ENCODE results near the gene MAPKAP1.

Gene MAPKAP1

GRCh38 chr9:125515281-125515680, 191.7 kb downstream of the MAPKAP1 start:
- DNase-seq: no peak

- no peak for DNase-seq
These were observed 192.5 kb downstream of the MAPKAP1 start for GRCh38 chr9:125514468-125514867.

DNA sequence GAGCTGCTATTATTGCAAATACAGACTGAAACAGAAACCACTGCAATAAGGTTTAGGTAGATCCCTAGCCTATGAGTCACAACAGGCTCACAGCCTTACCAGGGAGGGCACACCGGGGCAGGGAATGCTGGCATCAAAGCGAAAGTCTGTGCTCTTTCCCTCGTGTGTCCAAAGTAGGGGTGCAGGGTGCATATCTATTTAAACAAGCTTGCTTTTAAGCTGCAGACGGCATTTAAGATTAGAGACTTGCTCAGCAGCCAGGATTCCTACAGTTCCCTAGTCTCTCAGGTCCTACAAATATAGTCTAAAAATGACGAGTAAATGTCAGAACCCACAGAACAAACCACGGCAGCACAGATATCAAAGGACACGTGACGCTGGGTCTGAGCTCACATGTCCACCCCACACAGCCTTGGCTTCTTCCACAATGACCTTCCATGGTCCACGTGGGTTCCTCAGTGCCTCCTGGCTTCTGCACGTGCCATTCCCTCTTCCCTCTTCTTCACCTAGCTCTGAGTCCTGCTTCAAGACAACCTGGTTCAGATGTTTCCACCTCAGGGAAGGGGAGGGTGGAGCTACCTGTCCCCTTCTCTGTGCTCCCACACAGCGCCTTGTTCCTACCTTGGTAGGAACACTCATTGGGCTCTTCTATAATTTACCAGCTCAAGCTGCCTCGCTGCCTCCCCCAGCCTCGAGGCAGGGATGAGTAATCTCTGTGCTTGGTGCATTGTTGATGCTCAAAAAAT, 193.2 kb downstream of the MAPKAP1 start:
- DNase-seq: peak in 1 of 58 donors; percentile 37

DNA sequence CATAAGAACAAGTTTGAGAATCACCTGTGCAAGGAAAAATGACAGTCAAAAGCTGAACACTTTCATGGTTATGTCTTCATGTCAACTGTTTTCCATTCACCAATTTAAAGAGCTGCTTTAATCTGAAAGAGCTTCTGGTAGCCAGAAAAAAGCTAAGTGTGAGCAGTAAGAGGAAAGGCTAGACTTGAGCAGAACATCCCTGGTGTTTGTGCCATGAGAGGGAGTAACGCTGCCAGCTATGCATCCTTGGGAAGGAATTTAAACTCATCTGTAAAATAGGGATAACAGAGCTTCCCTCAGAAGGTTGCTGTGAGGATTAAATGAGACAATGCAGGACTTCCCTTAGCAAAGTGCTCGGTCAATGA, 193.7 kb downstream of the MAPKAP1 start:
- no peak for DNase-seq

- no peak for DNase-seq
These were observed 195.0 kb downstream of the MAPKAP1 start for GRCh38 chr9:125511789-125512660.

- DNase-seq: no peak
These were observed 196.0 kb downstream of the MAPKAP1 start for GRCh38 chr9:125510980-125511379.

- no peak for DNase-seq
These were observed 197.5 kb downstream of the MAPKAP1 start for GRCh38 chr9:125509476-125509875.

DNA sequence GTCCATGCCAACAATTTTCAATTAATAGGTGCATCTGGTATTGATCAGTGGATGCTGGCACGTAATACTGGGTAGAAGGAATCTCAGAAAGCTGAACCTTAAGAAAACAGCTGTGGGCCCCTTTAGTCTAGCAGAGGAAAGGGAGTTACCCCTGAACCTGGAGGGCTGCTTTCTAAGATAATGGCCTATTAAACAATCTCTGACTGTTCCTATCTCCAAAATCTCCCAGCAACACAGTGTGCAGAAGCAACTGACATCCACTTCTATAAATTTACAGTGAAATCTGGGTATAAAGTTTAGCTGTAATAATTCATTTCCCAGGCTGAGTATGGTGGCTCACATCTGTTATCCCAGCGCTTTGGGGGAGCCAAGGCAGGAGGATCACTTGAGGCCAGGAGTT, 198.8 kb downstream of the MAPKAP1 start:
- no peak for DNase-seq

DNA sequence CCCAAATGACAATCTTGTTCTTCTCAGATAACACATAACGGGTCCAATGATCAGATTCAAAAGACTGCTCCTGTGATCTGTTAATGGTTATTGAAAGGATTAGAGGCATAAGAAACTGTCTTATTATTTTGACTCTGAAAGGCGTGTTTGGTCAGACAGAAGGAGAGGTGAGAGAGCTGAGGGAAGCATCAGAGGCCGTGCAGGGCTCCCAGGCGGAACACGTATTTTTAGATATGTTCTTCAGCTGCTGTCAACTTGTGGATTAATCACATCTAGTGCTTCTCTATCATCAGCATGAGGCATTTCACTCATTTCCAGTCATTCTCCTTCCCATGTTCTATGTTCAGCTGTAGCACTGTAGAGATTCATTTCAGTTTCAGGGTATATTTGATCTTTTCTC, 199.8 kb downstream of the MAPKAP1 start:
- no peak for DNase-seq

- peak in 6 of 58 donors; percentile 7 to 31 (median 16) for DNase-seq
These were observed 201.0 kb downstream of the MAPKAP1 start for GRCh38 chr9:125505988-125506438.

DNA sequence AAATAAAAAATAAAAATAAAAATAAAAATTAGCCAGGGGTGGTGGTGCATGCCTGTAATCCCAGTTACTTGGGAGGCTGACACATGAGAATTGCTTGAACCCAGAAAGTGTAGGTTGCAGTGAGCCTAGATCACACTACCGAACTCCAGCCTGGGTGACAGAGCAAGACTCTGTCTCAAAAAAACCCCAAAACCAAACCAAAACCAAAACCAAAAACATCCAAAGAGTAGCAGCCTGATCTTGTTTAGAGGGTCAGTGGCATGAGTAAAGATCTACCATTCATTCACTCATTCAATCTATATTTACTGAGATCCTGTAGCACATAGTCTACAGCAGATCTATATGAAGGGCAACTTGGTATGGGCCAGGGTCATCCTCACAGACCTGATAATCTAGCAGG, 202.4 kb downstream of the MAPKAP1 start:
- no peak for DNase-seq

DNA sequence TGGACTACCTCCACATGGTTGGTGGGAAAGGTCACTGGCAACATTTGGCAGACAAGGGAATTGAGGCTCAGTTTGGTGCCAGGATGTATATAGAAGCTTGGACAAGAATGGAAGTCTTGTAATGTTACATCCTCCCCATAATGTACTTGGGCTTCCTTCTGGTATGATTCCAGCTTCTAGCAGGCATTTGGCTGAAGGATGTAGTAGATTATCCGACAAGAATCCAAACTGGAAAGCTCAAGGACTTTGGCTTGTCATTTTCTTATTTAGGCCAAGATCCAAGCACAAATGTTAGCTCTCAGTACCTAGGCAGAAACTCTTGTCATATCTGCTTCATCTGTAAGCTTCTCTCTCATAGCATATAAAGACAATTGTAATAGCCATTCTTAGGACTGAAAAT, 209.1 kb downstream of the MAPKAP1 start:
- DNase-seq: no peak

GRCh38 chr9:125497478-125497877, 209.5 kb downstream of the MAPKAP1 start:
- DNase-seq: no peak

- DNase-seq: no peak
These were observed 210.6 kb downstream of the MAPKAP1 start for GRCh38 chr9:125496313-125496834.

- DNase-seq: no peak
These were observed 211.6 kb downstream of the MAPKAP1 start for GRCh38 chr9:125495172-125496119.

DNA sequence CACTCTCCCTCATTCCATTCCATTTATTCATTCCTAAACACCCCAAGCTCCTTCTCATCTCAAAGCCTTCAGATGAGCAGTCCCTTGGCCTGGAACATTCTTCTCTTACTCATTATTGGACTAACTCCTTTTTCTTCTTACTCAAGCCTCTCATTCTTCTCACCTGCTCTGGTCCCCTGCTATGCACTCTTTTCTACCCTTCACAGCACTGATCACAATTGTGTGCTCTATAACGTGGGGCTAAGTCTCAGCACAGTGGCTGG, 212.4 kb downstream of the MAPKAP1 start:
- DNase-seq: no peak

DNA sequence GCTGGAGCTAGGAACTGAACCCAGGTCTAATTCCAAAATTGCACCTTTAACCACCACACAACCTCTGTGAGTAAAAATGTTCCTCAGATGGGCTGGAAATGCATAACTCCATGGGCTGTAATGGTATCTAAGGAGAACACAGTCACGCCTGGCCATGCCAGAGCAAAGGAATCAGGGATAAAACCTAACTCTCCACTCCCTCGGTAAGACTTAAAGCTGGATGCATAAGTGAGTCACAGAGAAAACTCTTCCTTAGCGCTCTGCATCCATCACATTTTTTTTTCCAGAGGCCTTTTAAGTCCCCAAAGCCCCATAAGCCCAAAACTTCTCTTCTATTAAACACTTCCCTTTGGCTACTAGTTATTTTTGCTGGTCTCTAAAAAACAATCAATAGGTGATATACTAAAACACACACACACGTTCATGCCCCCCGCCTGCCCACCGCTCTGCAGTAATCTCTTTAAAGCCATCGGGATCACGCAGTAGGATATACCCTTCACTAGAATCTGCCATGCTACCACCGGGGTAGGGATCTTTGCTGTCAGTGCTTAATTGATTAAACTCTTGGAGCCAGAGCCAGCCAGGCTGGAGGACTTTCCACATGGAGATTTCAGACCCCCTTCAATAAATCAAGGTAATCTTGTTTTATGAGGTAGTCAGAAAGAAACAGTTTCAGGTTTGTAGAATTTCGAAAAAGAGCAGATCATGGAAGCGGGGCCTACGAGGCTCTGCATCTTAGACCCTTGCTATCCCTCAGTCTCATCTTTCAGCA, 212.9 kb downstream of the MAPKAP1 start:
- DNase-seq: no peak

GRCh38 chr9:125493384-125493783, 213.6 kb downstream of the MAPKAP1 start:
- DNase-seq: no peak

GRCh38 chr9:125492719-125493118, 214.3 kb downstream of the MAPKAP1 start:
- peak in 1 of 58 donors; percentile 23 for DNase-seq

DNA sequence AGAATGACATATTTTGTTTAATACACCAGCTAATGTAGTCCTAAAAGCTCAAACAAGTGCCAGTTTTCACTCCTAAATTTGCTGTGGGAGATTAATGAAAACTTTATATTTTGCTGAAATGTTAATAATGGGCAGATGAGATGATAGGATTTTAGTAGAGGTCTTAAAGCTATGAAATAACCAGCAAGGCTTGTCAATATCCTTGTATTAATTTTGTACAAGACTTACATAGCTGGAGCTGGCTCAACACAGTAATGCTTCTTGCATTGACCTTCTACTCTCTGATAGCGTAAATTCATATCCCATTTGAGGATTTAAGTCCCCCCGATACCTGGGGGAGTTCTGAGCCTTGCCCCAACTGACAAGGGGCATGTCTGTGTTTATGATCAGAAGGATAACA, 219.2 kb downstream of the MAPKAP1 start:
- DNase-seq: no peak

GRCh38 chr9:125486576-125486975, 220.4 kb downstream of the MAPKAP1 start:
- no peak for DNase-seq
